Pancreas (tissue), 10 donors: ENCODE results near the gene KREMEN1. TPM values are rescaled to one million over a fixed set of nuclear protein-coding genes. Genes with fewer than 3 reads are reported as not detected.

ENCODE experiments used
- ATAC-seq, 4 donors: fragments of 200-7000 bp; cut with Tn5 transposase; one replicate each; pipeline versions ENCODE4 v1.8.0 to v1.9.1; 2020; ENCODE audit warnings: mild to moderate bottlenecking in 4 of 4, moderate library complexity in 4 of 4
- DNase-seq, 6 donors: peaks; one replicate each; pipeline ENCODE4 v3.0.0-alpha.2; 2020
- FAIRE-seq: peaks from 2 replicates; lab custom pipeline; 2012; peaks lifted over from hg19 to GRCh38; lab: Jason Lieb, UNC
- H3K27ac ChIP-seq, 4 donors: fragments of 200-600 bp; sonication (generic); 1 replicate in 3 of 4; 2 replicates in 1 of 4; pipeline versions ENCODE4 v1.5.0 to v1.8.0; 2020
- H3K27me3 ChIP-seq, 4 donors: fragments of 200-600 bp; one replicate each; pipeline ENCODE4 v1.8.0; 2021
- H3K36me3 ChIP-seq, 3 donors: fragments of 200-600 bp; sonication (generic) in 1 of 3; one replicate each; pipeline versions ENCODE4 v1.5.0 to v1.8.0; 2020 to 2021
- H3K4me1 ChIP-seq, 3 donors: fragments of 200-600 bp; one replicate each; pipeline ENCODE4 v1.8.0; 2021
- H3K4me3 ChIP-seq, 4 donors: fragments of 200-600 bp; sonication (generic) in 2 of 4; one replicate each; pipeline versions ENCODE4 v1.5.0 to v1.8.0; 2020 to 2021
- H3K9me3 ChIP-seq, 4 donors: fragments of 200-600 bp; one replicate each; pipeline ENCODE4 v1.8.0; 2021
- CTCF ChIP-seq, 4 donors: fragments of 200-600 bp; sonication (generic) in 3 of 4; IDR thresholded peaks; one replicate each; pipeline versions ENCODE4 v1.5.0 to v1.8.0; 2021; ENCODE audit warnings: antibody characterized with exemption in 4 of 4
- WGBS, 2 donors: extraction: QIAGEN DNeasy Blood & Tissue Kit; methylation state at CpG; one replicate each; pipeline ENCODE4 v1.1.7; 2013; 5-methylcytosine and 5-hydroxymethylcytosine counted together
- intact Hi-C, 3 donors: fragments of 100-400 bp; cut with DNase I; formaldehyde crosslinking; loops; one replicate each; pipeline versions ENCODE4 v1.11.1 to v1.14.2; 2022
- polyA plus RNA-seq, 2 donors: library from polyadenylated mRNA; stranded (reverse); fragments of 200-250 nt; gene quantifications; one replicate each; pipeline ENCODE4 v1.2.3, GENCODE V29; 2013
- total RNA-seq, 6 donors: library from RNA; stranded (reverse); fragmentation: NEBNext Ultra II Directional in 4 of 6; extraction: Animal tissue kit (Norgen Biotek cat#: 25700) in 4 of 6; gene quantifications; one replicate each; pipeline versions ENCODE4 v1.2.1 to v1.2.4, GENCODE V29; 2021 to 2023
- donor health status: healthy with polysubstance abuse.
- donor health status: DM: no; HTN: no; CAD: no; lungs with moderate emphysema.
- donor health status: DM: no; HTN: no; CAD: no.
- donor health status: control.
- donor health status: control.
- donor health status: Bipolar disorder and iron deficiency.
- donor health status: DM: yes; HTN: yes; CAD: no.
- donor health status: DM: no; HTN: no; CAD: no.
- donor health status: DM: no; HTN: no; CAD: no.
- donor health status: DM: yes; HTN: yes; CAD: no.

The KREMEN1 gene
- total and polyA plus RNA-seq, 8 donors = 3.3 to 8.7 (median 4.5) TPM

- FAIRE-seq = no peak
- H3K9me3 ChIP-seq = no peaks in the 10 kb centered on the region
- H3K36me3 ChIP-seq = no peaks in the 10 kb centered on the region
- intact Hi-C loops = no loop called here
- peaks cover 0 to 6% (median 0%) of the 10 kb centered on the region in 3 donors for H3K4me1 ChIP-seq
- no peak overlapping the region for H3K4me3 ChIP-seq
- no peak overlapping the region for H3K27ac ChIP-seq
- WGBS, 2 donors = 94 to 99% methylated on average over 2 of the region's 2 CpGs
- no peak for ATAC-seq
- no peak for TF ChIP-seq CTCF (IDR thresholded peaks at IDR 0.05)
- H3K27me3 ChIP-seq = no peaks in the 10 kb centered on the region
- DNase-seq = no peak
Observed at GRCh38 chr22:29087012-29087411, 14.2 kb downstream of the KREMEN1 start.

GRCh38 chr22:29088809-29089208 is 16.0 kb downstream of the KREMEN1 start:
- intact Hi-C loops = no loop called here
- ATAC-seq (no peak), DNase-seq (no peak), FAIRE-seq (no peak)
- WGBS, 2 donors = 94 to 97% methylated on average over 3 of the region's 3 CpGs
- TF ChIP-seq CTCF (IDR thresholded peaks at IDR 0.05) = no peak
- Histone ChIP-seq H3K9me3 (no peaks in the 10 kb centered on the region), H3K36me3 (no peaks in the 10 kb centered on the region), H3K4me1 (no peaks in the 10 kb centered on the region), H3K27me3 (no peaks in the 10 kb centered on the region), H3K27ac (no peak overlapping the region), H3K4me3 (no peak overlapping the region)

GRCh38 chr22:29089507-29089906 is 16.7 kb downstream of the KREMEN1 start:
- Histone ChIP-seq H3K27ac (no peak overlapping the region), H3K36me3 (no peaks in the 10 kb centered on the region), H3K4me1 (no peaks in the 10 kb centered on the region), H3K4me3 (no peak overlapping the region), H3K9me3 (no peaks in the 10 kb centered on the region), H3K27me3 (no peaks in the 10 kb centered on the region)
- no peak for TF ChIP-seq CTCF (IDR thresholded peaks at IDR 0.05)
- DNase-seq (no peak), ATAC-seq (no peak), FAIRE-seq (no peak)
- WGBS, 2 donors = 63 to 68% methylated on average over 3 of the region's 3 CpGs
- intact Hi-C loops = no loop called here

GRCh38 chr22:29090039-29090438 is 17.2 kb downstream of the KREMEN1 start:
- ATAC-seq = no peak
- Histone ChIP-seq H3K4me1 (no peaks in the 10 kb centered on the region), H3K36me3 (no peaks in the 10 kb centered on the region), H3K27ac (no peak overlapping the region), H3K27me3 (no peaks in the 10 kb centered on the region), H3K9me3 (no peaks in the 10 kb centered on the region), H3K4me3 (no peak overlapping the region)
- WGBS, 2 donors = 67 to 70% methylated on average over 3 of the region's 3 CpGs
- no peak for FAIRE-seq
- TF ChIP-seq CTCF (IDR thresholded peaks at IDR 0.05) = no peak
- no peak for DNase-seq
- intact Hi-C loops = no loop called here

- ATAC-seq (peak; percentile 56 to 77 (median 64)), DNase-seq (peak in 1 of 6 donors; percentile 16), FAIRE-seq (no peak)
- no peaks in the 10 kb centered on the region for H3K27me3 ChIP-seq
- no peaks in the 10 kb centered on the region for H3K9me3 ChIP-seq
- WGBS, 2 donors = 25 to 28% methylated on average over 4 of the region's 4 CpGs
- TF ChIP-seq CTCF (IDR thresholded peaks at IDR 0.05) = no peak
- H3K4me1 ChIP-seq = peaks cover 0 to 8% (median 2%) of the 10 kb centered on the region in 3 donors
- no peaks in the 10 kb centered on the region for H3K36me3 ChIP-seq
- intact Hi-C loops = no loop called here
- no peak overlapping the region for H3K4me3 ChIP-seq
- H3K27ac ChIP-seq = no peak overlapping the region
Observed at GRCh38 chr22:29092243-29092642, 19.4 kb downstream of the KREMEN1 start.
